ENCODE results near the gene ARHGEF33. TPM values are rescaled to one million over a fixed set of nuclear protein-coding genes. Genes with fewer than 3 reads are reported as not detected.

The ARHGEF33 gene
- total RNA-seq, 1 experiment from 2014 or later: 0.30 TPM

GRCh38 chr2:38907743-38908562, 18.3 kb downstream of the ARHGEF33 start:
- ChIA-PET POLR2A (no interaction called here), RAD21 (ENCODE audit: low non-redundant PET in 1 of 2, low total read pairs in 2 of 2, uncharacterized antibody in 2 of 2, unreplicated experiment in 2 of 2) (no interaction called here), CTCF (no interaction called here)
- H3K9me2 ChIP-seq (ENCODE audit: insufficient read depth): no peaks in the 10 kb centered on the region
- no peaks in the 10 kb centered on the region for H3K27me3 ChIP-seq (ENCODE audit: insufficient read depth, low read length)
- H3K4me1 ChIP-seq (ENCODE audit: control insufficient read depth in 1 of 2, insufficient read depth in 2 of 2, low read length in 2 of 2): peaks cover 0 to 6% of the 10 kb centered on the region in 2 experiments; a peak in 1 of 4 replicates
- DNase-seq (ENCODE audit: low read depth, low spot score): no peak
- ATAC-seq: no peak
- no peak for TF ChIP-seq RAD21 (IDR thresholded peaks at IDR 0.05; ENCODE audit: low read depth)
- TF ChIP-seq POLR2AphosphoS5 (IDR thresholded peaks at IDR 0.05; ENCODE audit: low read depth, low read length): no peak
- TF ChIP-seq, protein P1, sequence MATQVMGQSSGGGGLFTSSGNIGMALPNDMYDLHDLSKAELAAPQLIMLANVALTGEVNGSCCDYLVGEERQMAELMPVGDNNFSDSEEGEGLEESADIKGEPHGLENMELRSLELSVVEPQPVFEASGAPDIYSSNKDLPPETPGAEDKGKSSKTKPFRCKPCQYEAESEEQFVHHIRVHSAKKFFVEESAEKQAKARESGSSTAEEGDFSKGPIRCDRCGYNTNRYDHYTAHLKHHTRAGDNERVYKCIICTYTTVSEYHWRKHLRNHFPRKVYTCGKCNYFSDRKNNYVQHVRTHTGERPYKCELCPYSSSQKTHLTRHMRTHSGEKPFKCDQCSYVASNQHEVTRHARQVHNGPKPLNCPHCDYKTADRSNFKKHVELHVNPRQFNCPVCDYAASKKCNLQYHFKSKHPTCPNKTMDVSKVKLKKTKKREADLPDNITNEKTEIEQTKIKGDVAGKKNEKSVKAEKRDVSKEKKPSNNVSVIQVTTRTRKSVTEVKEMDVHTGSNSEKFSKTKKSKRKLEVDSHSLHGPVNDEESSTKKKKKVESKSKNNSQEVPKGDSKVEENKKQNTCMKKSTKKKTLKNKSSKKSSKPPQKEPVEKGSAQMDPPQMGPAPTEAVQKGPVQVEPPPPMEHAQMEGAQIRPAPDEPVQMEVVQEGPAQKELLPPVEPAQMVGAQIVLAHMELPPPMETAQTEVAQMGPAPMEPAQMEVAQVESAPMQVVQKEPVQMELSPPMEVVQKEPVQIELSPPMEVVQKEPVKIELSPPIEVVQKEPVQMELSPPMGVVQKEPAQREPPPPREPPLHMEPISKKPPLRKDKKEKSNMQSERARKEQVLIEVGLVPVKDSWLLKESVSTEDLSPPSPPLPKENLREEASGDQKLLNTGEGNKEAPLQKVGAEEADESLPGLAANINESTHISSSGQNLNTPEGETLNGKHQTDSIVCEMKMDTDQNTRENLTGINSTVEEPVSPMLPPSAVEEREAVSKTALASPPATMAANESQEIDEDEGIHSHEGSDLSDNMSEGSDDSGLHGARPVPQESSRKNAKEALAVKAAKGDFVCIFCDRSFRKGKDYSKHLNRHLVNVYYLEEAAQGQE (IDR thresholded peaks at IDR 0.05; ENCODE audit: low read depth): no peak
- TF ChIP-seq EZH2phosphoT487 (IDR thresholded peaks at IDR 0.05; ENCODE audit: borderline replicate concordance): no peak
- no peak for TF ChIP-seq SRF (IDR thresholded peaks at IDR 0.05; ENCODE audit: low read depth)
- TF ChIP-seq, protein P2, sequence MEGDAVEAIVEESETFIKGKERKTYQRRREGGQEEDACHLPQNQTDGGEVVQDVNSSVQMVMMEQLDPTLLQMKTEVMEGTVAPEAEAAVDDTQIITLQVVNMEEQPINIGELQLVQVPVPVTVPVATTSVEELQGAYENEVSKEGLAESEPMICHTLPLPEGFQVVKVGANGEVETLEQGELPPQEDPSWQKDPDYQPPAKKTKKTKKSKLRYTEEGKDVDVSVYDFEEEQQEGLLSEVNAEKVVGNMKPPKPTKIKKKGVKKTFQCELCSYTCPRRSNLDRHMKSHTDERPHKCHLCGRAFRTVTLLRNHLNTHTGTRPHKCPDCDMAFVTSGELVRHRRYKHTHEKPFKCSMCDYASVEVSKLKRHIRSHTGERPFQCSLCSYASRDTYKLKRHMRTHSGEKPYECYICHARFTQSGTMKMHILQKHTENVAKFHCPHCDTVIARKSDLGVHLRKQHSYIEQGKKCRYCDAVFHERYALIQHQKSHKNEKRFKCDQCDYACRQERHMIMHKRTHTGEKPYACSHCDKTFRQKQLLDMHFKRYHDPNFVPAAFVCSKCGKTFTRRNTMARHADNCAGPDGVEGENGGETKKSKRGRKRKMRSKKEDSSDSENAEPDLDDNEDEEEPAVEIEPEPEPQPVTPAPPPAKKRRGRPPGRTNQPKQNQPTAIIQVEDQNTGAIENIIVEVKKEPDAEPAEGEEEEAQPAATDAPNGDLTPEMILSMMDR (IDR thresholded peaks at IDR 0.05 in 2 of 3, conservative IDR thresholded peaks at IDR 0.05 in 1 of 3; ENCODE audit: borderline replicate concordance in 1 of 3, insufficient read depth in 1 of 3, low read depth in 2 of 3, low read length in 2 of 3): no peak
- TF ChIP-seq YY1 (IDR thresholded peaks at IDR 0.05; ENCODE audit: extremely low read depth, insufficient replicate concordance, low read depth, low read length): no peak
- TF ChIP-seq ELF1 (IDR thresholded peaks at IDR 0.05; ENCODE audit: borderline replicate concordance, low read depth): no peak
- TF ChIP-seq, protein P3, sequence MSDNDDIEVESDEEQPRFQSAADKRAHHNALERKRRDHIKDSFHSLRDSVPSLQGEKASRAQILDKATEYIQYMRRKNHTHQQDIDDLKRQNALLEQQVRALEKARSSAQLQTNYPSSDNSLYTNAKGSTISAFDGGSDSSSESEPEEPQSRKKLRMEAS (IDR thresholded peaks at IDR 0.05): no peak
- no peak for TF ChIP-seq EGR1 (IDR thresholded peaks at IDR 0.05; ENCODE audit: low read depth)
- no peak for TF ChIP-seq TCF7L2 (IDR thresholded peaks at IDR 0.05; ENCODE audit: borderline replicate concordance, extremely low read depth, insufficient read depth, insufficient read length)
- no peak for TF ChIP-seq SIN3A (IDR thresholded peaks at IDR 0.05; ENCODE audit: low read depth)
- TF ChIP-seq, protein P4, sequence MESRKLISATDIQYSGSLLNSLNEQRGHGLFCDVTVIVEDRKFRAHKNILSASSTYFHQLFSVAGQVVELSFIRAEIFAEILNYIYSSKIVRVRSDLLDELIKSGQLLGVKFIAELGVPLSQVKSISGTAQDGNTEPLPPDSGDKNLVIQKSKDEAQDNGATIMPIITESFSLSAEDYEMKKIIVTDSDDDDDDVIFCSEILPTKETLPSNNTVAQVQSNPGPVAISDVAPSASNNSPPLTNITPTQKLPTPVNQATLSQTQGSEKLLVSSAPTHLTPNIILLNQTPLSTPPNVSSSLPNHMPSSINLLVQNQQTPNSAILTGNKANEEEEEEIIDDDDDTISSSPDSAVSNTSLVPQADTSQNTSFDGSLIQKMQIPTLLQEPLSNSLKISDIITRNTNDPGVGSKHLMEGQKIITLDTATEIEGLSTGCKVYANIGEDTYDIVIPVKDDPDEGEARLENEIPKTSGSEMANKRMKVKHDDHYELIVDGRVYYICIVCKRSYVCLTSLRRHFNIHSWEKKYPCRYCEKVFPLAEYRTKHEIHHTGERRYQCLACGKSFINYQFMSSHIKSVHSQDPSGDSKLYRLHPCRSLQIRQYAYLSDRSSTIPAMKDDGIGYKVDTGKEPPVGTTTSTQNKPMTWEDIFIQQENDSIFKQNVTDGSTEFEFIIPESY (IDR thresholded peaks at IDR 0.05; ENCODE audit: extremely low read depth, insufficient replicate concordance, low read length): no peak
- no peak for TF ChIP-seq POLR2A (IDR thresholded peaks at IDR 0.05; ENCODE audit: borderline replicate concordance, extremely low read depth, insufficient read depth, insufficient read length)
- no peak for TF ChIP-seq SP1 (IDR thresholded peaks at IDR 0.05; ENCODE audit: low read depth)
- no peak for TF ChIP-seq JUND (IDR thresholded peaks at IDR 0.05)
- intact Hi-C loops (cut with micrococcal nuclease): no loop called here
- no TSS peak for BruUV-seq (replicated peaks)
- no peaks in the 10 kb centered on the region for H3K36me3 ChIP-seq (ENCODE audit: control insufficient read depth in 1 of 2, insufficient read depth in 2 of 2, low read length in 2 of 2)
- H3K79me2 ChIP-seq (ENCODE audit: insufficient read depth, low read length): no peaks in the 10 kb centered on the region
- no peak overlapping the region for H3K27ac ChIP-seq (ENCODE audit: low read depth, low read length)
- no peak overlapping the region for H2AFZ ChIP-seq (ENCODE audit: low read depth, low read length, poor library complexity, severe bottlenecking)
- H4K20me1 ChIP-seq (ENCODE audit: insufficient read depth): no peaks in the 10 kb centered on the region
- H3K4me2 ChIP-seq (ENCODE audit: low read length): no peak overlapping the region
- H3K4me3 ChIP-seq (replicated peaks in 1 of 2; ENCODE audit: low read depth in 1 of 2, low read length in 2 of 2): no peak overlapping the region
- no peak overlapping the region for H3K9ac ChIP-seq (ENCODE audit: low read length)
- H3K9me3 ChIP-seq (ENCODE audit: control insufficient read depth in 1 of 2, insufficient read depth in 1 of 2, low read depth in 1 of 2, low read length in 2 of 2): no peaks in the 10 kb centered on the region

Measured in HCT116 (cell line).